BJ (cell line): ENCODE results near the gene HNRNPAB. TPM values are rescaled to one million over a fixed set of nuclear protein-coding genes. Genes with fewer than 3 reads are reported as not detected.

Experiments used
- CTCF ChIA-PET: fragments of 350-600 bp; formaldehyde crosslinking; extraction: SDS; loops from one replicate; lab custom pipeline; 2021; ENCODE audit warnings: antibody characterized with exemption, inconsistent platforms; lab: Yijun Ruan, JAX
- POLR2A ChIA-PET: fragments of 300-600 bp; sonication (Branson Sonifier 250); formaldehyde crosslinking; extraction: SDS; loops from one replicate; lab custom pipeline; 2021; ENCODE audit warnings: antibody characterized with exemption; lab: Charles Lee
- DNase-seq: peaks from one replicate; pipeline ENCODE4 v3.0.0-alpha.2; 2011; ENCODE audit warnings: low read depth
- H3K27me3 ChIP-seq: 2 replicates; pipeline ENCODE4 v1.6.0; 2011; ENCODE audit warnings: low read length; ENCODE audit not compliant: control insufficient read depth, insufficient read depth
- H3K36me3 ChIP-seq: 2 replicates; pipeline ENCODE4 v1.5.1; 2011; ENCODE audit warnings: low read length; ENCODE audit not compliant: control insufficient read depth, insufficient read depth
- H3K4me3 ChIP-seq: 2 replicates; pipeline ENCODE4 v1.5.1; 2011; ENCODE audit warnings: low read depth, mild to moderate bottlenecking, control low read depth, low read length
- polyA plus RNA-seq: library from polyadenylated mRNA; depleted of rRNA; stranded (reverse); fragments of >200 nt; gene quantifications from 2 replicates; pipeline ENCODE4 v1.2.3, GENCODE V29; 2011
- TF ChIP-seq, protein P1 (sequence below): IDR thresholded peaks from 2 replicates; pipeline ENCODE4 v1.5.1; 2011; ENCODE audit warnings: low read depth, mild to moderate bottlenecking, control low read depth, inconsistent platforms, low read length, moderate library complexity; ENCODE audit not compliant: insufficient read depth

HNRNPAB gene
- polyA plus RNA-seq, 1 experiment = 59.3 TPM

- H3K4me3 ChIP-seq = no peak overlapping the region
- TF ChIP-seq, protein P1, sequence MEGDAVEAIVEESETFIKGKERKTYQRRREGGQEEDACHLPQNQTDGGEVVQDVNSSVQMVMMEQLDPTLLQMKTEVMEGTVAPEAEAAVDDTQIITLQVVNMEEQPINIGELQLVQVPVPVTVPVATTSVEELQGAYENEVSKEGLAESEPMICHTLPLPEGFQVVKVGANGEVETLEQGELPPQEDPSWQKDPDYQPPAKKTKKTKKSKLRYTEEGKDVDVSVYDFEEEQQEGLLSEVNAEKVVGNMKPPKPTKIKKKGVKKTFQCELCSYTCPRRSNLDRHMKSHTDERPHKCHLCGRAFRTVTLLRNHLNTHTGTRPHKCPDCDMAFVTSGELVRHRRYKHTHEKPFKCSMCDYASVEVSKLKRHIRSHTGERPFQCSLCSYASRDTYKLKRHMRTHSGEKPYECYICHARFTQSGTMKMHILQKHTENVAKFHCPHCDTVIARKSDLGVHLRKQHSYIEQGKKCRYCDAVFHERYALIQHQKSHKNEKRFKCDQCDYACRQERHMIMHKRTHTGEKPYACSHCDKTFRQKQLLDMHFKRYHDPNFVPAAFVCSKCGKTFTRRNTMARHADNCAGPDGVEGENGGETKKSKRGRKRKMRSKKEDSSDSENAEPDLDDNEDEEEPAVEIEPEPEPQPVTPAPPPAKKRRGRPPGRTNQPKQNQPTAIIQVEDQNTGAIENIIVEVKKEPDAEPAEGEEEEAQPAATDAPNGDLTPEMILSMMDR = no peak
- H3K27me3 ChIP-seq = no peaks in the 10 kb centered on the region
- POLR2A ChIA-PET = no interaction called here
- no peaks in the 10 kb centered on the region for H3K36me3 ChIP-seq
- CTCF ChIA-PET = interaction anchor here (1.9 kb wide), 1 partner anchor 13 kb away, joined by 5 read pairs; no protein-coding TSS in a partner anchor
- DNase-seq = no peak
These were observed 43.4 kb downstream of the HNRNPAB start for GRCh38 chr5:178247481-178248456.

- Histone ChIP-seq H3K27me3 (no peaks in the 10 kb centered on the region), H3K36me3 (no peaks in the 10 kb centered on the region), H3K4me3 (no peak overlapping the region)
- POLR2A ChIA-PET = no interaction called here
- TF ChIP-seq, protein P1 = no peak
- DNase-seq = no peak
- CTCF ChIA-PET = interaction anchor here (1.9 kb wide), 1 partner anchor 14 kb away, joined by 5 read pairs; no protein-coding TSS in a partner anchor
These were observed 44.4 kb downstream of the HNRNPAB start for GRCh38 chr5:178248750-178249149.

DNA sequence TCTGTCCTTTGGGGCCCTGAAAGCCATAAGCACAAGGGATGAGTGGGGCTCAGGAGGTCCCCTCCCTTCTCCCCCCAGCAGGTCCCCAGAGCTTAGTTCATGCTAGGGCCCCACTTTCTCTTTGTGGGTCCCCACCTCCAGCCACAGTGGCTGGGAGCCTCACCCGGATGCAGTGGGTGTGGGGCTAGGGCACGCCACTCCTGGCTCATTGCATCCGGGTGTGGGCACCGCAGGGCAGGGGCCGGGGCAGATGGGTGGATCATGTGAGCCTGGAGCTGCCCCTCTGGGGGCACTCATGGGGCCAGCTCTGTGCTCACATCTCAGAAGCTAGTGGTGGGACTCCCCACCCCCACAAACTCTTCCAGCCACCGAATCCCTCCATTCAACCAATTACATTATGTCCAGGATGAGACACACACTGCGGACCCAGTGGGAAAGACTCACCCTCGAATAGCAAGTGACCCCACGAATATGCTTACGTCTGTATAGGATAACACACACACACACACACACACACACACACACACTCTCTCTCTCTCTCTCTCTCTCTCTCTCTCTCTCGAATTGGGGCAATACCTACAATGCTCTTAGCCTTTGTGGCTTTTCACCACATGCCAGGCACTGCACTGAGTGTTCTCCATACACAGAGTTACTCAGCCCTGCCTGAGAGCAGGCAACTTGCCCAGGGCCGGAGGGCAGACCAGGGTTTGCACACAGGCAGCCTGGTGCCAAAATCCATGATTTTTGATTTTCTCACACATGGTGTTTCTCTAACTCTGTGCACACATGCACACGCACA is 45.1 kb downstream of the HNRNPAB start:
- ChIA-PET CTCF (interaction anchor here (1.9 kb wide), 1 partner anchor 15 kb away, joined by 5 read pairs; no protein-coding TSS in a partner anchor), POLR2A (no interaction called here)
- Histone ChIP-seq H3K36me3 (no peaks in the 10 kb centered on the region), H3K4me3 (no peak overlapping the region), H3K27me3 (no peaks in the 10 kb centered on the region)
- no peak for DNase-seq
- TF ChIP-seq, protein P1 = no peak

GRCh38 chr5:178250263-178250662 is 45.9 kb downstream of the HNRNPAB start:
- Histone ChIP-seq H3K36me3 (no peaks in the 10 kb centered on the region), H3K4me3 (no peak overlapping the region), H3K27me3 (no peaks in the 10 kb centered on the region)
- CTCF ChIA-PET = interaction anchor here (0.6 to 1.3 kb wide), 2 partner anchors 15 to 292 kb away, joined by 4 read pairs; no protein-coding TSS in a partner anchor
- DNase-seq = no peak
- TF ChIP-seq, protein P1 = no peak
- POLR2A ChIA-PET = no interaction called here
